CD4-positive, alpha-beta T cell treated with Interleukin-1 beta for 1 hour (primary cell): ENCODE data around the gene IFT52.

Experiments used
- DNase-seq, 2 donors: peaks; one replicate each; pipeline ENCODE4 v3.0.0-alpha.2; 2020 to 2022

The IFT52 gene, protein sequence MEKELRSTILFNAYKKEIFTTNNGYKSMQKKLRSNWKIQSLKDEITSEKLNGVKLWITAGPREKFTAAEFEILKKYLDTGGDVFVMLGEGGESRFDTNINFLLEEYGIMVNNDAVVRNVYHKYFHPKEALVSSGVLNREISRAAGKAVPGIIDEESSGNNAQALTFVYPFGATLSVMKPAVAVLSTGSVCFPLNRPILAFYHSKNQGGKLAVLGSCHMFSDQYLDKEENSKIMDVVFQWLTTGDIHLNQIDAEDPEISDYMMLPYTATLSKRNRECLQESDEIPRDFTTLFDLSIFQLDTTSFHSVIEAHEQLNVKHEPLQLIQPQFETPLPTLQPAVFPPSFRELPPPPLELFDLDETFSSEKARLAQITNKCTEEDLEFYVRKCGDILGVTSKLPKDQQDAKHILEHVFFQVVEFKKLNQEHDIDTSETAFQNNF

DNA sequence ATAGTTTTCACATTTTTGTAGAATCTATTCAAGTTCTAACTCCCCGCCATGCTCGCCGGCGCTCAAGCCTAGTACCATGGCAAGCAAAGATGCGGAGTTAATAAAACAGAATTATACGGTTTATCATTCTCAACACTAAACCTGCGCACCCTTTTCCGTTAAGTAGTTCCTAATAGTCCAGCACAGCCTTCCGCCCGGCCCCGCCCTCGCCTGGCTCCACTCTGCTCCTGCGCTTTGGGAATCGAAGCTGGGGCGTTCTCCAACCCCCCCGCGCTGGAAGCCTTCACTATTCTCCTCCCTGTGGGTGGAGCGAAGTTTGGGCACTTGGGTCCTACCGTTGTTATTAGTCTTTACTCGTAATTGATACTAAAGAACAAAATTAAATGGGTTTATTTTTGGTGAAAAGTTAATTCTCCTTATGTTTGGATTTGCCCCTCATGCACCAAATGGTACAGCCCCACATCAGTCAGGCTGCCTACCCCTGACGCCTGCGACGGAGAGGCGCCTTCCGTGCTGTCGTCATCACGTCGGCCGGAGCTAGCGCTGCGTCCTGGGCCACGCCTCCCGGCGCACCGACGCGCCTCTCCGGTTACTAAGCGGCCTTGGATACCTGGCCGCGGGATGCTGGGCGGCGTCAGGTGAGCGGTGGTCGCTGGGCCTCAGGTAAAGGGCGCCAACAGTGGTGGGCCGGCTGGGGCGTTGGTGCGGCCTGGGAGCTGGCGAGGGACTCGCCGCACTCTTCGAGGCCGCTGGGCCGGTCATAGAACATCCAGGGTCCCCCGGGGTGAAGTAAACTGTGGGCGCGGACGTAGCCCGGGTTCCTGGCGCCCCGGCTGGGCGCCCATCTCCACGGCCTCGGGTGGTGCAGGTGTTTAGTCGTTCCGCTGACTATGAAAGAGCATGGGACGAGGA, at the start of gene IFT52:
Gene IFT52, plus strand, starts transcription at position 546 of the 912 bp plus-strand sequence. CDS start 3,762 bp downstream, outside the sequence.
- DNase-seq = peak; percentile 87

DNA sequence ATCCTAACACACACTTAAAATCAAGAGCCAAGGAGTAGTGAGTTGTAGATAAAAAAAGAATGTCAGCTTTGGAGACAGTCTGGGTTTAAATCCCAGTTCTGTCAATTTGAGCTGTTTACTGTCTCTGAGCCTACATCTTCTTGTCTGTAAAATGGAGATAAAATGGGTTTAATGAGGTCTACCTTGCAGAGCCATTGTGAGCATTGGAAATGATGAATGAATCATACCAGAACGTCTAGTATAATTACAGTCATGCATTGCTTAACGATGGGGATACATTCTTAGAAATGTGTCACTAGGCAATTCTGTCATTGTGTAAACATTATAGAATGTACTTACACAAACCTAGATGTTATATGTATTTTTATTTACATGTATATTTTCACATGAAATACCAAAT, 49.5 kb upstream of the IFT52 start:
- no peak for DNase-seq

DNA sequence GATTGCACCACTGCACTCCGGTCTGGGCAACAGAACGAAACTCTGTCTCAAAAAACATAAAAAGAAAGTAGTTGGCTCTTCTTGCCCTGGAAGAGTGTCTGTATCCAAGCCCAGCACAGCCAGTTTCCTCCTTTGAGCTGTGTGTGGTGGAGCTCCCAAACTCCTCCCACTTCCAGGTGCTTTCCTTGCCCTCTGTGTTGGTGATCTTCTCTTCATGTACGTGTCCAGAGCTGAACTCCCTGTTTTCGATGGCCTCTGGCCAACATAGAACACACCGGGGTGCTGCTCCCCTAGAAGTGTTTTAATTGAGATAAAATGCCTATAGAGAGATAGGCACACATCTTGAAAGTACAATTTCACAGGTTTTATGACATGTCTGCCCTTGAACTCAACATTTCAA, 48.6 kb upstream of the IFT52 start:
- DNase-seq = no peak

DNA sequence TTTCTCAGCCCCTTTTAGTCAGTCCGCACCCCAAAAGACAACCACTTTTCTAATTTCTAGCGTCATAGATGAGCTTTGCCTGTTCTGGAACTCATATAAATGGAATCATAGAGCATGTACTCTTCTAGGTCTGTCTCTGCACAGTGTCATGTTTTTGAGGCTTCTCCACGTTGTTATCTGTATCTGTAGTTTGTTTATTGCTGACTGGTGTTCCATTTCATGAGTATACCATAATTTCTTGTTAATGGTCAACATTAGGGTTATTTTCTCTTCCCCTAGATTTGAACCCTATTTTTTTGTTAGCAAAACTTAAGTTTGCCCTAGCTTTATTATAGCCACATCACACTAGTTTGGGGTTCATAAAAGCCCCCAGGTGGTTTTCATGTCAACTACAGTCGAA, 48.1 kb upstream of the IFT52 start:
- no peak for DNase-seq

DNA sequence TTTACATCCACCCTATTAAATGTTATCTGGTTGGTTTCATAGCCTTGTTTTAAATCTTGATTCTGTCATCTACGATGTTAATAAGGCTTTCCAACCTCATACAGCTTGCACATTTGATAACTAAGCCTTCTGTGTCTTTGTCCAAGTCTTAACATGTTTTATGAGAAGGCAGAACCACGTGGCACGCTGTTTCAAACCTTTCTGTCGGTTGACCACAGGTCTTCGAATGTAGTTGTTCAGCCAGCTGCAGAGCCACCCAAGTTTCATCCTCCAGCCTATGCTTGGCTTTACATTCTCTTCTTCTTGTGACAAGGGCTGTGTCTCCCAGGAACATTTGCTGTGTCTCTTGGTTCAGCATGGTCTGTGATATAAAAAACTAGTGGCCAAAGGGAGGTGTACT, 47.6 kb upstream of the IFT52 start:
- no peak for DNase-seq

DNA sequence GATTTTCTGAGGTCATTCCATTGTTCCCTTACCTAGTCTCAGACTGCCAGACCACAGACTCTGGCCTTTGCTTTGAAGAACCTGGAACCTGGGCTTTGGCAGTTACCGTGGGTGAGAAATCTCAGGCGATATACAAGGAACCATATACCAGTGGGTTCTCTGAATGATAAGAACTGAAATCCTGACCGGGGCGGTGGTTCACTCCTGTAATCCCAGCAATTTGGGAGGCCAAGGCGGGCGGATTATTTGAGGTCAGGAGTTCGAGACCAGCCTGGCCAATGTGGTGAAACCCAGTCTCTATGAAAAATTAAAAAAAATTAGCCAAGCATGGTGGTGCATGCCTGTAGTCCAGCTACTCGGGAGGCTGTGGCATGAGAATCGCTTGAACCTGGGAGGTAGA, 46.2 kb upstream of the IFT52 start:
- DNase-seq = no peak

DNA sequence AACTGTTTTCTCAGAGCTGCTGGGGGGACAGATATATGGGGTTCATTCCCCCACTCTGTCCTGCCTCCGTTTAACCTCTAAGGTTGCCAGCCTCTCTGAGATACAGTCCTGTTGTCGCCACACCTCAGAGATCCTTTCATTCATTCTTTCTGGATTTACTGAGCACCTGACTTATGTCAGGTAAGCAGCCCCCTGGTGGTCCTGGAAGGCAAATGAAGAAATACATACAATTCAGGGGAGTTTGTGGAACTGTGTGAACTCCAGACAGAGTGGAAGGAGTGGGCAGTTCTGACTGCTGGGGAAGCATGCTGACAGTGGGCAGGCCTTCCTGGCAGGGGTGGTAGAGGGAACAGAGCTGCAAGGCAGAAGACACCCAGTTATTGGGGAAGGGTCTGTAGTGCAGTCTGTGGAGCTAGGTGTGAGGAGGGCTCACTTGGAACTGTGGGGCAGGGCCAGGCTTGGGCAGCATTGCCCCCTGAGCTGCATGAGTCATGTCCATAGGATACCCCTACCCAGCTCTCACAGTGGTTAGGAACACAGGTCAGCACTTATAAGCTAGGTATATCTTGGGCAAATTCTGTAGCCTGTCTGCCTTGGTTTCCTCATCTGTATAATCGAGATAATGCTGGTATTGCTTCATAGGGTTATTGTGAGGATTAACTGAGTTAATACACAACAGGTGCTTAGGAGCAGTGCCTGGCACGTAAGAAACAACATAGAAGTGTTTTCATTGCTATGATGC, 44.7 kb upstream of the IFT52 start:
- no peak for DNase-seq

DNA sequence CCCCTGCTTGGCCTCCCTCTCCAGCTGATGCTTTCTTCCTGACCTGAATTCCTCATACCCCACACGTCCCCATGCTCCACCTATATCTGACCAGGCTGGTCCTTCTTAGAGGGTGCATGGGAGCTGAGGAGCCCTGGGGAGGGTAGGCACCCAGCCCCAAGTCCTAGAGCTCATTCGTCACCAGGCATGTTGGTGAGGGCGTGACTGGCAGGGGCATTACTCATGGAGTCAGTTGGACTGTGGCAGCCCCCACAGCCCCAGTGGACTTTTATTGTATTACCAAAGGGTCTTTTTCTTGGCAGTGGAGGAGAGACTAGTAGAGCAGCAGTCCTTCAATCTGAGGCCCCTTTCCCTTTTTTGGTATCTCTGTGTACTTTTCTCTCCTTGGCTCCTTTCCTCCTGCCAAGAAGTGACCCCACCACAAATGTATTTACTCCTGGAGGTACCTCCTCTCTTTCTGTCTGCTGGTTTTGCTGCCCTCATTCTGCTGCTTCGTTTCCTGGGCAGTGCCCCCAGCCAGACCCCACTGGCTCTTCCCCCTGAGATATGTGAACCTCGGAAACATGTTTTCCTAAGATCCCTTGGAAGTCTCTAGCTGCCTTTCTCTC, 42.4 kb upstream of the IFT52 start:
- DNase-seq = no peak

DNA sequence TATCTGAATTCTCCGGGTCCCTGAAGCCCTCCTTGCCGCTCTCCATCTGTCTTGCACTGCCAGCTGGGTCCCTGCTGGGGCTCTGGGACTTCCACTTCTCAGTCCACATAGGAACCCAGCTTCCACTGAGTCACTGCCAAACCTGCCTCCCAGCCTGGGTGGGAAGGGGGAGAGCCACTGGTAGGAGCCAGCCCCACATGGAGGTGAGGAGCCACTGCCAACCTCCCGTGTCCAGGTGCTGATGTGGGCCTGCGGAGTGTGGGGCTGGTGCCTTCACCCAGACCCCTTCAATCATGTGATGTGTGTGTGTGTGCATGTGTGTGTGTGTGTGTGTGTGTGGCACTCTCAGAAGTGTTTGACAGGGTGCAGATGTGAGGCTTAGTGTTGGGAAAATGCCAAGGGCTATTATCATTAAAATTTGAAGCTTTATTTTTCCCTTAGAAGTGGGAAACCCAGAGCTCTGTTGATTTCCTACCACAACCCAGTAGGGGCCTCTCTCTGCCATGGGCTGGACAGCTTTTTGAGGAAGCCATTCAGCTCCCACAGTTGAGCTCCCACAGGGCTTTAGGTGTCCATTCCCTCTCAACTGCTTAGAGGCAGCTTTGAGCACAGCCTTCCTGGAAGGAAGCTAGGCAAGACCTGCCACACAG, 41.2 kb upstream of the IFT52 start:
- DNase-seq = no peak

DNA sequence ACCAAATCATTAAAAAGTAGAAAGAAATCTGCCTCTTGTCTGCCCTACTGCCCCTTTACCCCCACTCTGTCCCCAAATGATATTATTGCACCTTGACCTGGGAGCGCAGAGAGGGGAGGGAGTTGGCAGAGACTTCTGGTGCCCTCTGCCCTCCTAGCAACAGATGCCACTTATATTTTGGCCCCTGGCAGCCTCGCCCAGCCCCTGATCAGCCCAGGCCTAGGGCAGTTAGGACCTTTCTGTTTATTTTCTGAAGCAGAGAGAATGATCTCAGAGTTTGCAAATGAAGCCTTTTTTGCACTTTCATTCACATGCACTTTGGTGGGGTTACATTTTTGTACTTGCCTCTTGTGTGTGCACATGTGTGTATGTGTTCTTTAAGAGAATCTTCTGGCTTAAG, 40.3 kb upstream of the IFT52 start:
- DNase-seq = no peak

DNA sequence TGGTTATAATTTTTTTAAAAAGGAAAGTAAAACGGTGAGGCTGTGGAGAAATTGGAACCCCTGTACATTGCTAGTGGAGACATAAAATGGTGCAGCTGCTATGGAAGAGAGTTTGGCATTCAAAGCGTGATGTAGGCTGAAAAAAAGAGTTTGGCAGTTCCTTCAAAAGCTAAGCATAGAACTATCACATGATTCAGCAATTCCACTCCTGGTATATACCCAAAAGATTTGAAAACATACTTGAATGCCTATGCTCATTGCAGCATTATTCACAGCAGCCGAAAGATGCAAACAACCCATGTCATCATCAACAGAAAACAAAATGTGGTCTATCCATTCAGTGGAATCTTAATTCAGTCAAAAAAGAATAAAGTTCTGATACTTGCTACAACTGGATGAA, 36.4 kb upstream of the IFT52 start:
- no peak for DNase-seq

DNA sequence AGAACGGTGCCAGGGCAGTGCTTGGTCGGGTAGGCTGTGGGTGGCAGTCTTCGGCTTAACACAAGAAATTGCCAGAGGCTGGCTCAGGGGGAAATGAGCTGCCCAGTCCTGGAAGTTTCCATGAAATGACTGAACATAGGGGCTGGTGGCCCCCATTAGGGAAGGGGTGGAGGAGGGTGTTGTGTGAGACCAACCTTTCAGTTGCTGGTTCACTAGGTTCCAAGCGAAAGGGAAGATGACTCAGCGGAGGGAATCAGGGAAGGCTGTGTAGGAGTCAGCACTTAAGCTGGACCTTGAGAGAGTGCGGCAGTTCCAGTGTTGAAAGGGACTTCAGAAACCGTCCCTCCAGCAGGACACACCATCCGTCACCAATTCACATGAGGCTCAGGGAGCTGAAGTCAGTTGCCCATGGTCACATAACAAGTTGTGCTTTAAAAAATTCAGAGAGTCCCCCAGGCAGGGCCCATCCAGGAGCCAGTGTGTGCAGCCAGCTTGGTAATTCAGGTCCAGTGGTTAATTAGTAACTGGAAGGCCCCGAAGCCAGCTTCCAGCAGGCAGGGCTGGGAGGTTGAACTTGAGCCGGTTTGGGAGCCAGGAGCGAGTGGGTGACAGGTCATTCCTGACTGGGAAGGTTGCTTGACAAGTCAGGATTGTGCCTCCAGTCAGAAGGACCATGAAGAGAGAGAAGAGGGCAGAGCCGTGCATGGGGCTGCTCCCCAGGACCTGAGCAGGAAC, 32.2 kb upstream of the IFT52 start, which contains the start of gene SGK2:
Gene SGK2, plus strand, starts transcription at position 616 of the 735 bp plus-strand sequence. CDS start 7,469 bp downstream, outside the sequence.
- no peak for DNase-seq

DNA sequence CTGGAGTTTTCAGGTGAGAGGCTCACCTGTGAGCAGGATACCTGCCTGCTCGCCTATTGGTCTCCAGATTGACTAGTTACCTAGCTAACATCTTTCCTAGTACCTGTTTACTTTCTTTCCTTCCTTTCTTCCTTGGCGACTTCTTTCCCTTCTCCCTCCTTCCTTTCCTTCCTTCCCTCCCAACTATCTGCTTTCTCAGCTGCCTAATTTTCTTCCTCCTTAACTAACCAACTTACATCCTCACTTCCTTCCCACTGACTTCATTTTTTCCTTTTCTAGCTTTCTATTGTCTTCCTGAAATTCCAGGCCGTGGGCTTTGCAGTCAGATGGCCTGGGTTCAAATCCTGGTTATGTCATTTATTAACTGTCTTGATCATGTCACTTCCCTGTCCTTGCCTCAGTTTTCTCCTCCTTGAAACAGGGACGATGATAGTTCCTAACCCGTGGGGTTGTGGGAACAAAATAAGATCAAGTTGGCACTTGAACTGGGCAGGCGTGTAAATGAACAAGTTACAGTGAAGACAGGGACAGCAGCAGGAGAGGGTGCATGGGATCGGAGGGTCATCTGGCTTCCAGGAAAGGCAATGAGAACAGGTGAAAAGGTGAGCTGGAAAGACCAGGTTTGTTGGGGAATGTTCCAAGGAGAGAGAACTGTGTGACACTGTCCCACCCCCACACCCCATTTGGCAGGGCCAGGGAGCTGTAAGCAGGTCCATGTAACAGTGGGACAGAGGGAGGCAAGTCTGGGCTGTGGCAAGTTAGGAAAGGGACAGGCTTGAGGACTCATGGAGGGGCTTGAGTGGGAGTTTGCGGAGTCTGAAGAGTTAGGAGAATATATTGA, 31.4 kb upstream of the IFT52 start:
- no peak for DNase-seq

DNA sequence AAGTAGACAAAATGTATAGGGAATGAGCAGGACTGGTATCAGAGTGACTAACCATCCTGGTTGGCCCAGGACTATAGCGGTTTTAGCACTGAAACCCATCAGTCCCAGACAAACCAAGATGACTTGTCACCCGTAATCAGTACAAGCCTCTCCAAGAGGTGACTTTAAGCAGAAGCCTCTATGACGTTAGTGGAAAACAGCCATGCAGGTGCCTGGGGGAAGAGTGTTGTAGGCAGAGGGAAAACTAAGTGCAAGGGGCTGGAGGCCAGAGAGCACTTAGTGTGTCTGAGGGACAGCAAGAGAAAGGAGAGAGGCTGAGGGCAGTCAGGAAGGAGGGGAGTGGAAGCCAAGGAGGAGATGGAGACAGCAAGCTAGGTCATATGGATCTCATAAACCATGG, 29.8 kb upstream of the IFT52 start:
- no peak for DNase-seq

DNA sequence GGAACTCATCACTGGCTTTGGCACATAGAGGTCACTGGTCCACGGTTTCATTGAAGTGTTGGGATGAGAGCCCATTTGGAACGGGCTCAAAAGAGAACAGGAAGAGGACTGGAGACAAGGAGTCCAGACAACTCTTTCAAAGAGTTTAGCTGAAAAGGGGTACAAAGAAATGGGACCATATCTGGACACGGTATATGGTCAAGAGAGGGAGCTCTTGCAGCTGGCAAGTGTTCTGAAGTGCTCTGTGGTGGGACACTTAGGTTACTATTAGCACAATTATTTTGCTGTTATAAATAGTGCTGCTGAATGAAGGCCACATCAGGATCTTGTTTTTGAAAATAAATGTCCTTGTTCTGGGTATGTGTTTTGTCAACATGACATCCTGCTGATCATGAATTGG, 27.3 kb upstream of the IFT52 start:
- no peak for DNase-seq

DNA sequence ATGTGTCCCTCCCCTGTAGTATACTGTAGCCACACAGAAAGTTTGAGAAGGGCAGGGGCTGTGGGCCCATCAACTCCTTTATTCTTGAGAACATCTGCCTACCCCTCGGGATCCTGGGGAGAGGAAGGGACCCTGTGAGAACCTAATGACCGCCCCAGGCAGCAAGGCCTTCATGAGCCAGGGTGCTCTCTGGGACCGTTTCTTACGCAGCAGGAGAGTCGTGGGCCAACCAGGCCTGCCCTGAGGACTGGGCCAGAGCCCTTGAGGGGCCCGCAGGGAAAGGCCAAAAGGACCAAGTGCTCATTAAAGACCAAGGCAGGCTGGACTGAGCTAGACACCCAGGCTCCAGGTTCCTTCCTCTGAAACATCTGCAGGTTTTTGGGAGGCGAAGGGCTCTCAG, 26.7 kb upstream of the IFT52 start:
- no peak for DNase-seq

DNA sequence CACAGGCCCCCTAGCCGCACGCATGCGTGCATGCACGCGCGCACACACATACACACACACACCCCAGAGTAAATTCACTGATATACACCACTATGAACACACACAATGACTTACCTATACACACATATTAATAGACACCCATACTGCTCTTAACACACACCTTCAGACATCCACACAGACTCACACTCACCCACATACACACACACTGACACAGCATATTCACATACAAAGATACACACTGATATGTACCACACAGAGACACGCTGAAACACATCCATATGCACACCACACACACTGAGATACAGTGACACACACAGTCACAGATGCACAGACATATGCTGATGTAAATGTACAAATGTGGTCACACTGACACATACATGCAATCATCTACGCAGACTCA, 26.3 kb upstream of the IFT52 start:
- DNase-seq = no peak

DNA sequence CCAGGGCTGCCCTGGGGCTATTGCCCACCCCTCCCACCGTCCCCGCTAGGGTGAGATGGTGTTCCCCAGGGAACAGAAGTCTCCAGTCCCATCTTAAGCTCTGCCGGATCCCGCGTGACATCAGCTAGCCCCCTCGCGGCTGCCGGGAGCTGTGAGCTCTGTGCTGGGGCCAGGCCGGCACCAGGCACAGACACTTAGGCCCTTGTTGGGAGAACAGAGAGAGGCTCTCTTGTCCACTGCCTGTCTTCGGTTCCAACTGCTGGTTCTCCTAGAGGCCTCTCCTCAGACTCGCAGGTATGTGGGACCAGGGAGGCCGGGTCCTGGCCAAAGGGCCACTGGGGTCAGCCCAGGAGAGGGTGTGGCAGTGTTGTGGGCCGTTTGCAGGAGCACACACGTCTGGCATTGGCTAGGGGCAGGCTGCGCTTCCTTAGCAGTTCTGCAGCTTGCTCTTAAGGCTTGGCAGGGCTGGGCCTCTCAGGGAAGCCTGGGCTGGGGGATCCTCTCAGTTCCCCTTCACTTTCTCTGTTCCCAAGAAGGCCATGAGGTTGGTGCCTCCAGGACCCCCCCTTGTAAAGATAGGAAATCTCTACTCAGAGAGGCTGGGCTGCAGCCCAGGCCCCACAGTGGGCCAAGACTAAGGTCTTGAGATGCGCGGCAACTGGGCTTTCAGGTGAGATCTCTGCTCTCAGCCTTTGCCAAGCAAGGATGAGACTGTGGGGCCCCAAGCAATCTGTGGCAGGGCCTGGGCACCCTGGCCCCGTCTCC, 25.6 kb upstream of the IFT52 start:
- DNase-seq = no peak

DNA sequence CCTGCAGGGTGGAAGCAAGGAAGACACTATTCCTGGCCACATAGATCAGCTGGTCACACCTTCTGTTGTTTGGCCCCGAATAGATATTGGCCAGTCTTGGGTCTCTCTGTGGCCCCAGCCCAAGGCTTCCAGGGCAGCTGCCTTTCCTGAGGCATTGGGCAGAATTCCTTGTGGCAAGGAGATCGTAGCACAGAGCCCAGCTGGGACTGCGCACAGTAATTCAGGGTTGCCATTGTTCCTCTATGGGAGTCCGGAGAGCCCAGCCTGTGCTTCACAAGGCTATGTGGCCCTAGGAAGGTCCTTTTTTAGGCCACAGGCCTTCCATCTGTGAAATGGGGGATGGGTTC, 25.0 kb upstream of the IFT52 start:
- no peak for DNase-seq

DNA sequence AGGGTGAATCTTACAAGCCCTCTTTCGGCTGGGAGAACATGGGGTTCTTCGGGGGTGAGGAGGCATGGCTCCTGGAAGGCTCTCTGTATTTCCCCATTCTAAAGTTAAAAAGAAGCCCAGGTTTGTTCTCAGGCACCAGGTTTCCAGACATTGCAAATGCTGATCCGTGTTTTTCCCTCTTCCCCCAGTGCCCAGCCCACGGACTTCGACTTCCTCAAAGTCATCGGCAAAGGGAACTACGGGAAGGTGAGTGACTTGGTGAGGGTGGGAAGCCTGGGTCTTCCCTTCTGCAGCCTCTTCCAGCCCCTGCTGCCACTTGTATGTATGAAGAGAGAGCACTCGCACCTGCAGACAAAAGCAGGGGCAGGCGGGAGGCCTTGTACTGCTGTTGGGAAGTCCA, 23.3 kb upstream of the IFT52 start:
- DNase-seq = no peak
